Neural progenitor cell (in vitro differentiated cells): ENCODE results near the gene MACROD2. TPM values are rescaled to one million over a fixed set of nuclear protein-coding genes. Genes with fewer than 3 reads are reported as not detected.

ENCODE experiments used
- DNase-seq: peaks from one replicate; pipeline ENCODE4 v3.0.0-alpha.2; 2016; ENCODE audit warnings: low spot score
- H2AFZ ChIP-seq: fragments of 200-600 bp; sonication (generic); replicated peaks from 2 replicates; pipeline ENCODE4 v1.6.1; 2016; ENCODE audit warnings: antibody characterized with exemption
- H3F3A ChIP-seq: fragments of 200-600 bp; sonication (generic); 2 replicates; pipeline ENCODE4 v1.6.1; 2016; ENCODE audit warnings: antibody characterized with exemption, low read depth
- H3K27ac ChIP-seq: fragments of 200-600 bp; sonication (generic); 2 replicates; pipeline ENCODE4 v1.5.1; 2016; ENCODE audit warnings: mild to moderate bottlenecking
- H3K27me3 ChIP-seq: fragments of 200-600 bp; sonication (generic); 2 replicates; pipeline ENCODE4 v1.6.1; 2016; ENCODE audit warnings: mild to moderate bottlenecking, moderate library complexity
- H3K36me3 ChIP-seq: fragments of 200-600 bp; sonication (generic); 2 replicates; pipeline ENCODE4 v1.5.1; 2016
- H3K4me1 ChIP-seq: fragments of 200-600 bp; sonication (generic); 2 replicates; pipeline ENCODE4 v1.6.1; 2016; ENCODE audit warnings: mixed run types
- H3K4me2 ChIP-seq: fragments of 200-600 bp; sonication (generic); 2 replicates; pipeline ENCODE4 v1.6.1; 2016
- H3K4me3 ChIP-seq: fragments of 200-600 bp; sonication (generic); 2 replicates; pipeline ENCODE4 v1.5.1; 2016
- H3K79me2 ChIP-seq: fragments of 200-600 bp; sonication (generic); 2 replicates; pipeline ENCODE4 v1.6.1; 2016; ENCODE audit warnings: low read depth
- H3K9ac ChIP-seq: fragments of 200-600 bp; sonication (generic); 2 replicates; pipeline ENCODE4 v1.6.1; 2016
- H3K9me3 ChIP-seq: fragments of 200-600 bp; sonication (generic); 2 replicates; pipeline ENCODE4 v1.5.1; 2016; ENCODE audit warnings: low read depth
- H4K20me1 ChIP-seq: fragments of 200-600 bp; sonication (generic); 2 replicates; pipeline ENCODE4 v1.6.1; 2016; ENCODE audit warnings: low read depth
- H3K27ac Mint-ChIP-seq: 3 replicates; pipeline ENCODE4 v1.8.0; 2021; ENCODE audit warnings: mixed read lengths
- H3K27me3 Mint-ChIP-seq: 2 replicates; pipeline ENCODE4 v1.8.0; 2022; ENCODE audit warnings: low read depth, mild to moderate bottlenecking, inconsistent platforms, moderate library complexity, mixed read lengths; ENCODE audit not compliant: insufficient read depth
- H3K36me3 Mint-ChIP-seq: 3 replicates; pipeline ENCODE4 v1.8.0; 2021; ENCODE audit warnings: mixed read lengths
- H3K4me1 Mint-ChIP-seq: 3 replicates; pipeline ENCODE4 v1.8.0; 2021; ENCODE audit warnings: mixed read lengths
- H3K4me3 Mint-ChIP-seq: 3 replicates; pipeline ENCODE4 v1.8.0; 2021; ENCODE audit warnings: mild to moderate bottlenecking, moderate library complexity, mixed read lengths
- H3K9me3 Mint-ChIP-seq: 3 replicates; pipeline ENCODE4 v1.8.0; 2020; ENCODE audit warnings: mixed read lengths
- EZH2 ChIP-seq: fragments of 200-600 bp; sonication (generic); IDR thresholded peaks from 2 replicates; pipeline ENCODE4 v1.6.1; 2017; ENCODE audit warnings: antibody characterized with exemption, mild to moderate bottlenecking, moderate library complexity
- EZH2phosphoT487 ChIP-seq: fragments of 200-600 bp; sonication (generic); IDR thresholded peaks from 2 replicates; pipeline ENCODE4 v1.6.1; 2017; ENCODE audit warnings: antibody characterized with exemption
- total RNA-seq: library from RNA; depleted of rRNA; stranded (reverse); fragments of >200 nt; gene quantifications from 2 replicates; pipeline ENCODE4 v1.2.3, GENCODE V29; 2015; ENCODE audit warnings: low replicate concordance
- TF ChIP-seq, protein P1 (sequence below): fragments of 200-600 bp; sonication (generic); IDR thresholded peaks from 2 replicates; pipeline ENCODE4 v1.5.1; 2017; ENCODE audit warnings: antibody characterized with exemption, mild to moderate bottlenecking

Gene MACROD2
- total RNA-seq, 1 donor from 2014 or later = 11.9 TPM

DNA sequence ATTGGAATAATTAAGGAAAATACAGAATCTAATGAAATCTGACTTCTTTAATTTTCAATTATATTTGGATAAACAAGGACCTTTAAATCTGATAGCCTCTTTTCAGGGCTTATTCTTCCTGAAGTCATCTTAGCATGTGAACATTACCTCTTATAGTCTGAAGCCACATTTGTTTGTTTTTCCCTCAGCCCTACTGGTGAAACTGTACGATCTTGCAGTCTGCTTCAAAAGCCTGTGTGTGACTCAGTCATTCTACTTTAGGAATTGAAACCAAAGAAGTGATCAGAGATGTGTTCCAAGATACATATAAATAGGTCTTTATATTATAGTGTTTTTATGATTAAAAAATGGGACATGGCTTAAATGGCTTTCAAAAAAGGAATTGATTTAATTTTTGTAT lies 67.5 kb downstream of the MACROD2 start:
- Histone ChIP-seq H3K27ac (no peak overlapping the region), H3K79me2 (no peaks in the 10 kb centered on the region), H3F3A (no peaks in the 10 kb centered on the region), H3K36me3 (no peaks in the 10 kb centered on the region), H3K4me3 (no peak overlapping the region), H3K4me2 (no peak overlapping the region), H3K4me1 (no peaks in the 10 kb centered on the region), H4K20me1 (no peaks in the 10 kb centered on the region), H2AFZ (no peak overlapping the region), H3K9me3 (no peaks in the 10 kb centered on the region), H3K9ac (no peak overlapping the region), H3K27me3 (no peaks in the 10 kb centered on the region)
- DNase-seq = no peak
- peaks cover 2% of the 10 kb centered on the region for H3K4me1 Mint-ChIP-seq
- no peak overlapping the region for H3K27ac Mint-ChIP-seq
- H3K36me3 Mint-ChIP-seq = no peaks in the 10 kb centered on the region
- H3K27me3 Mint-ChIP-seq = no peaks in the 10 kb centered on the region
- TF ChIP-seq, protein P1, sequence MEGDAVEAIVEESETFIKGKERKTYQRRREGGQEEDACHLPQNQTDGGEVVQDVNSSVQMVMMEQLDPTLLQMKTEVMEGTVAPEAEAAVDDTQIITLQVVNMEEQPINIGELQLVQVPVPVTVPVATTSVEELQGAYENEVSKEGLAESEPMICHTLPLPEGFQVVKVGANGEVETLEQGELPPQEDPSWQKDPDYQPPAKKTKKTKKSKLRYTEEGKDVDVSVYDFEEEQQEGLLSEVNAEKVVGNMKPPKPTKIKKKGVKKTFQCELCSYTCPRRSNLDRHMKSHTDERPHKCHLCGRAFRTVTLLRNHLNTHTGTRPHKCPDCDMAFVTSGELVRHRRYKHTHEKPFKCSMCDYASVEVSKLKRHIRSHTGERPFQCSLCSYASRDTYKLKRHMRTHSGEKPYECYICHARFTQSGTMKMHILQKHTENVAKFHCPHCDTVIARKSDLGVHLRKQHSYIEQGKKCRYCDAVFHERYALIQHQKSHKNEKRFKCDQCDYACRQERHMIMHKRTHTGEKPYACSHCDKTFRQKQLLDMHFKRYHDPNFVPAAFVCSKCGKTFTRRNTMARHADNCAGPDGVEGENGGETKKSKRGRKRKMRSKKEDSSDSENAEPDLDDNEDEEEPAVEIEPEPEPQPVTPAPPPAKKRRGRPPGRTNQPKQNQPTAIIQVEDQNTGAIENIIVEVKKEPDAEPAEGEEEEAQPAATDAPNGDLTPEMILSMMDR = no peak
- TF ChIP-seq EZH2phosphoT487 = no peak
- TF ChIP-seq EZH2 = no peak
- no peaks in the 10 kb centered on the region for H3K9me3 Mint-ChIP-seq
- H3K4me3 Mint-ChIP-seq = no peak overlapping the region

DNA sequence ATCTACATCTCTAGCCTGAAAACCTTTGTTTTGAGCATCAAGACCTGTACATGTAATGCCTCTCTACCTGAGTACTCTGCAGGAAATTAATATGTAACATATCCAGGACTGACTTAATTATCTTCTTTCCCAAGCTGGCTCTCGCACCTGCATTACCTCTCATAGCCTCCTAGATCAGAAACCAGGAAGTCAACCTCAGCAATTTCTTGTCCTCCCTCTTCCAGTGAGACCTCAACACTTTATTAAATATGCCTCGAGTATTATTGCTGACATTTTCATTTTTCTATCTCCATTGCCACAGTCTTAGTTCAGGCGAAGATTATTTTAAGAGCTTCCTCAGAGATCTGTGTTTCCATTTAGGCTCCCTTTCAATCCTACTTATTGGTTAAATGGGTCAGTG lies 69.0 kb downstream of the MACROD2 start:
- Histone ChIP-seq H3K4me3 (no peak overlapping the region), H3F3A (no peaks in the 10 kb centered on the region), H3K4me2 (no peak overlapping the region), H3K27ac (no peak overlapping the region), H3K79me2 (no peaks in the 10 kb centered on the region), H3K36me3 (no peaks in the 10 kb centered on the region), H3K9me3 (no peaks in the 10 kb centered on the region), H3K9ac (no peak overlapping the region), H2AFZ (no peak overlapping the region), H4K20me1 (no peaks in the 10 kb centered on the region), H3K27me3 (no peaks in the 10 kb centered on the region), H3K4me1 (no peaks in the 10 kb centered on the region)
- no peaks in the 10 kb centered on the region for H3K27me3 Mint-ChIP-seq
- H3K4me3 Mint-ChIP-seq = no peak overlapping the region
- peaks cover 7% of the 10 kb centered on the region for H3K4me1 Mint-ChIP-seq
- no peak overlapping the region for H3K27ac Mint-ChIP-seq
- H3K9me3 Mint-ChIP-seq = no peaks in the 10 kb centered on the region
- TF ChIP-seq, protein P1 = no peak
- TF ChIP-seq EZH2phosphoT487 (no peak), EZH2 (no peak)
- DNase-seq = no peak
- H3K36me3 Mint-ChIP-seq = no peaks in the 10 kb centered on the region

DNA sequence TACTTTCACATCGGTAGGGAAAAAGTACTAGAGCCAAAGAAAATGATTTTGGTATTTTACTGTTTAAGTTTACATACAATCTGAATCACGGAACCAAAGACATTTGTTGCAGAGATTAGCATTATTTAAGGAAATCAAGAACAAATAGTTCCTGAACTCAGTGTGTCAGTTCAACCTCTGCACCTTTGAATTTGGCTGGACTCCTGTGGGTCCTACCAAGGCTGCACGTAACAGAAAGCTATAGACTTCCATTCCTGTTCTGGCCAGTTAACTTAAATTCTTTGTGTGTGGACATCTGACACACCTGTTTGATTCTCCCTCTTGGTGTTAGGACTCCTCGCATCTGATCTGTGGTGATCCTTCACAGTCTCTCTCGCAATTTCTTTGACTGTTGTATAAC lies 69.6 kb downstream of the MACROD2 start:
- no peak for DNase-seq
- TF ChIP-seq EZH2phosphoT487 (no peak), EZH2 (no peak)
- TF ChIP-seq, protein P1 = no peak
- H3K27ac Mint-ChIP-seq = no peak overlapping the region
- Histone ChIP-seq H3K4me1 (no peaks in the 10 kb centered on the region), H4K20me1 (no peaks in the 10 kb centered on the region), H3K9ac (no peak overlapping the region), H3K27me3 (no peaks in the 10 kb centered on the region), H3K9me3 (no peaks in the 10 kb centered on the region), H3F3A (no peaks in the 10 kb centered on the region), H3K79me2 (no peaks in the 10 kb centered on the region), H3K4me2 (no peak overlapping the region), H3K4me3 (no peak overlapping the region), H3K27ac (no peak overlapping the region), H2AFZ (no peak overlapping the region), H3K36me3 (no peaks in the 10 kb centered on the region)
- H3K36me3 Mint-ChIP-seq = no peaks in the 10 kb centered on the region
- no peaks in the 10 kb centered on the region for H3K27me3 Mint-ChIP-seq
- H3K4me3 Mint-ChIP-seq = no peak overlapping the region
- H3K4me1 Mint-ChIP-seq = peaks cover 7% of the 10 kb centered on the region
- H3K9me3 Mint-ChIP-seq = no peaks in the 10 kb centered on the region

DNA sequence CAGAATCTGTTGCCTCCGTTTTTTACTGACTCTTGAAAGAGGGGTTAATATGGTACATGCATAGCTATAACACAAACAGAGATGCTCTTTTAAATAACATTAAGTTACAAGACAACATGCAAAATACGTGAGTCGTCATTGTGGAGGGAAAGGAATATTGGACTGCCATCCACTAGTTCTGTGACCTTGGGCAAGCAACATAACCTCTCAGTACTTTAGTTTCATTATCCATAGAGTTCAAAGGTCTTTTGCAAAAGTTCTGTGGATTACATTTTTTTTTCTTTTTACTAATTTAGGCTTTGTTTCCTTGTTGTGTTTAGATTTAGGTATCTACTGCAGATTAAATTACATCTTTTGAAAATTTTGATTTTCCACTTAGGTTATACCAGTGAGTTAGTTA lies 70.5 kb downstream of the MACROD2 start:
- no peaks in the 10 kb centered on the region for H3K9me3 Mint-ChIP-seq
- no peaks in the 10 kb centered on the region for H3K36me3 Mint-ChIP-seq

More for the DNA sequence above, 70.5 kb downstream of the MACROD2 start:
- H3K4me3 ChIP-seq = no peak overlapping the region
- no peak overlapping the region for H3K27ac ChIP-seq
- no peaks in the 10 kb centered on the region for H3F3A ChIP-seq
- TF ChIP-seq EZH2phosphoT487 (no peak), EZH2 (no peak)
- TF ChIP-seq, protein P1 = no peak
- Mint-ChIP-seq H3K4me1 (peaks cover 7% of the 10 kb centered on the region), H3K4me3 (no peak overlapping the region), H3K27ac (no peak overlapping the region), H3K27me3 (no peaks in the 10 kb centered on the region)
- H3K4me1 ChIP-seq = no peaks in the 10 kb centered on the region
- H4K20me1 ChIP-seq = no peaks in the 10 kb centered on the region
- no peaks in the 10 kb centered on the region for H3K27me3 ChIP-seq
- no peaks in the 10 kb centered on the region for H3K9me3 ChIP-seq
- H3K4me2 ChIP-seq = no peak overlapping the region
- no peaks in the 10 kb centered on the region for H3K79me2 ChIP-seq
- H2AFZ ChIP-seq = no peak overlapping the region
- H3K36me3 ChIP-seq = no peaks in the 10 kb centered on the region
- no peak overlapping the region for H3K9ac ChIP-seq
- no peak for DNase-seq
